Brain pericyte (primary cell): ENCODE measurements around the gene MEIOSIN.
"Not testable (repeated sequence)": the region's sequence is repeated elsewhere in the genome, so short reads cannot be mapped to it uniquely, and the experiment has no call there.

ENCODE experiments used
- DNase-seq: peaks from one replicate; pipeline ENCODE4 v3.0.0-alpha.2; 2012; ENCODE audit warnings: low read depth, low spot score

MEIOSIN gene, protein sequence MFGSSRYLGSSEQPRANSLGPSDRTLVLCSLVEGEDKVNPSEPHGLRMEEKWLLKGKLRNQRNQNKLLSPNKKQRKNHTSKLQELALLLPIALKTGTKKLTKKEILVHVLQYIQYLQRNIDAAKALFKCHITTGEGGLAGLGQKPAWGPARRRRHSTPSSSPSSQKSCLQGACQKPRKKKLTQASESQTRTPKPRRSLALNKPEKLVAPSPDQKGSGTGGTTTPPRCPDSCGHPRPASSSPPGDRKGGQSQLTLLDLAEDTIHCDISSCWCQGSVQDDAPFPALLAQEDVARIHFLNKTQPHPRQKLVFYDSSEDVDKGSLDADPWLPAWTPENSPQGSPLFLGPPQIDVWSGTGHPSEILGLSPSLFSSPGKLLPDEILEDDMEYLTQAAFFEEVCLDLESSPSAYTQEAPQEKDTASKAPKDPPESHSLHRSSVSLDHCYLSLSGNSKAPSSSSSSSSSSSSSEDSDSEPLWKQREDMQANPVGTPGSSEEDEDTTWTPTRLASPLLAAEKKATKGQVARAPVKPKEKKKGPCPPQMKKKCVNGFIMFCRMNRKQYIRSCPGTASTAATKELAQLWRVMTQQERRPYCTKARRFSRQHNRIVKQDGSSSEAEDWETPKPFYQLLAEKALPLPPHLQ

DNA sequence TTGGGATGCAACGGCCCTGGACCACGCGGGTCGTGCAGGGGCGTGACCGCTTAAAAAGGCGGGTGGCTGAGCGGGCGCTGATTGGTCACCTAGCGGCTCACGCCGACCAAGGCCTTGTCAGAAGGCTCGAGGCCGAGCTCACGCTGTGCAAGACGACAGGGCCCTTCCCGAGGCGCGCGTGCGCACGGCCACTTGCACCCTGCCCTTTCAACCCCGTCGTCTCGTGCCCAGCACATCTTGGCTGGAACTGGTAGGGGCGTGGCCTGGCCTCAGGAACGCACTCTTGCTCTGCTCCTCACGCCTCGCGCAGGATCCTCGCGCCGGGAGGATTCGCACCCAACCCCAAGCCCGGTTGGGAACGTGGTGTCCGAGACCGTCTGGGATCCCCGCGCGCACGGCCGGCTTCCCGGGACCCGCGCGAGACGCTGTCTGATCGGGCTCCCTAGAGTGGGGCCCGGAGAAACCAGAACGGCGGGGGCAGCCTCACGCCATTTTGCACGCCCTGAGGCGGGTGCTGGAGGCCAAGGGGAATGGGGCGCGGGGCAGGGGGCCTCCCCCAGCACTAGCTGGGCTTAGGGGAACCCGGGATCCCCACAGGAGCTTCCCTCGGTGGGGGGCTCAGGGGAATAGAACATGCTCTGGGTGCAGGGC, at the start of gene MEIOSIN:
MEIOSIN (plus strand) TSS at position 280 of the 651 bp plus-strand sequence. CDS start 1,938 bp downstream, outside the sequence.
- no peak for DNase-seq

GRCh38 chr19:45685045-45685444, 48.2 kb upstream of the MEIOSIN start:
- not testable (repeated sequence) for DNase-seq

- DNase-seq, result no peak
Measured at GRCh38 chr19:45687599-45687998, 45.6 kb upstream of the MEIOSIN start.

DNA sequence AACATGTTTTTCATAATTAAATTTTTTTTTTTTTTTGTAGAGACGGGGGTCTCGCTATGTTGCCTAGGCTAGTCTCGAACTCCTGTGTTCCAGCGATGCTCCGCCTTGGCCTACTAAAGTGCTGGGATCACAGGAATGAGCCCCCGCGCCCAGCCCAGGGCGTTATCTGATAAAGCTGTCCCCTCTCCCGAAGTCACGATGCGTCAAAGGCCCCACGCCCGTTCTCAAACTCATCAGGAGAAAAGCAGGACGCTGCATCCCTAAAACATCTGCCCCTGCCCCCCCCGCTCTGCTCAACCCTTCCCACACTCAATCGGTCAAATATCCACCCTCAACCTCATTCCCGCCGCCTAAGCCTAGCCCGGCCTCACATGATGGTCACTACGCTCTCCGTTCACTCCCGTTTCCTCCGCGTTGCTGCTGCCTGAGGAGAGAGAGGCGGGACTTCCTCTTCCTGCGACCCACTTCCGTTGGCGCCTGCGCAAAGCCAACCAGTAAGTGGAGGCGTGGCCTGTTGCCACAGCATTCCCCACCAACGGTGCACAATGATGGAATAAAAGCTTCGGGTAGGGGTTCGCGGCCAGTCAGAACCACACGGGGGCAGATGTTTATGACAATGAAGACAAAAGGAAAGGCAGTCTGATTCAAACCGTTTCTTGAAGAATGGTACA, 41.6 kb upstream of the MEIOSIN start, which contains the start of gene SNRPD2:
SNRPD2 (minus strand) TSS at position 438 of the 671 bp plus-strand sequence; CDS start at position 373, 65 bp downstream.
- peak; percentile 87 for DNase-seq

DNA sequence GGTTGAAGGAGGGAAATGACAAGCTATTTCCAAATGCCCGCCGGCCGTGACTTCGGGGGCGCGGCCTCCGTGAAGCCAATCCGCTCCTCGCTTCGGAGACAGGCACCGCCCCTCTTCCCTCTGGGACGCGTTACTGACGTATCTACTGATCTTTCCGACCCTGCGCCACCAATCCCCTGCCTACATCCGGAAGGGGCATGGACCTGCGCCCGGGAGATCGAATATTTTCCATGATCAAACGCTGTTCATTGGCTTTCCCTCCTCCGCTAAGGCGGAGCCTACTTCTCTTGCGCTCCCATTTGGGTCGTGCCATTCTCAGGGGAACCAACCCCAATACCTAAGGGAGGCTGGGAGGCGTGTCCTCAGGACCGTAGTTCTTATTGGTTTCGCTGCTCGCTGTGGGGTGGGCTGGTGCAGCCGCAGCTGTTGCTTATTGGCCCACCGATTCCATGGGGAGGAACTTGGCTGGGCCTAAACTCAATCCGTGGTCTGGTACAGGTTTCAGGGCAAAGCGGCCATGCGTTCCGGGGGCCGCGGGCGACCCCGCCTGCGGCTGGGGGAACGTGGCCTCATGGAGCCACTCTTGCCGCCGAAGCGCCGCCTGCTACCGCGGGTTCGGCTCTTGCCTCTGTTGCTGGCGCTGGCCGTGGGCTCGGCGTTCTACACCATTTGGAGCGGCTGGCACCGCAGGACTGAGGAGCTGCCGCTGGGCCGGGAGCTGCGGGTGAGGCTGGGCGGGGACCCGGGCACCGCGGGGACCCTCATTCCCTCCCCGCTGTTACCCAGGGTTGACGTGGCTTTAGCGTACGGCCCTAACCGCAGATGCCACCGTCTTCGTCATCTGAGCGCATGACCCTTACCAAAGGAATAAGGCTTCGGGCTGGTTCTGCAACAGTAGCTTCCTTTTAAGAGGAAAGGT, 40.8 kb upstream of the MEIOSIN start, which contains the start of gene QPCTL:
QPCTL (plus strand) TSS at position 480 of the 919 bp plus-strand sequence; CDS start at position 518, 38 bp downstream.
- DNase-seq, result peak; percentile 100

GRCh38 chr19:45693106-45693788, 40.0 kb upstream of the MEIOSIN start:
- no peak for DNase-seq

- no peak for DNase-seq
Measured at GRCh38 chr19:45701676-45702075, 31.6 kb upstream of the MEIOSIN start.

DNA sequence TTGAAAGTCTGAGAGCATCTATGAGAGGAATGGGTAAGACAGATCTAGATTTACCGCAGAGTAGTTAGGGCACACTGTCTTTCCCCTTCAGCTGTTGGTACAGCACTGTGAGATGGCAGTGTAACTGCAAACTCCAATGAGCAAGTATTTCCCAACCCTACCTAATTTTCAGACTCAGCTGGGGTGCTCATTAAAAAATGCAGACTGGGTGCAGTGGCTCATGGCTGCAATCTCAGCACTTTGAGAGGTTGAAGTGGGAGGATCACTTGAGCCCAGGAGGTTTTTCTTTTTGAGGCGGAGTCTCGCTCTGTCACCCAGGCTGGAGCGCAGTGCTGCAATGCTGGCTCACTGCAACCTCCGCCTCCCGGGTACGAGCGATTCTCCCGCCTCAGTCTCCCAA, 28.1 kb upstream of the MEIOSIN start:
- no peak for DNase-seq

- no peak for DNase-seq
Measured at GRCh38 chr19:45705710-45706415, 27.4 kb upstream of the MEIOSIN start.

GRCh38 chr19:45710356-45711130, 22.7 kb upstream of the MEIOSIN start:
- no peak for DNase-seq

- no peak for DNase-seq
Measured at GRCh38 chr19:45711851-45712698, 21.2 kb upstream of the MEIOSIN start.

GRCh38 chr19:45712699-45713067, 20.6 kb upstream of the MEIOSIN start:
- DNase-seq, result no peak

- DNase-seq, result no peak
Measured at GRCh38 chr19:45713141-45713540, 20.1 kb upstream of the MEIOSIN start.

DNA sequence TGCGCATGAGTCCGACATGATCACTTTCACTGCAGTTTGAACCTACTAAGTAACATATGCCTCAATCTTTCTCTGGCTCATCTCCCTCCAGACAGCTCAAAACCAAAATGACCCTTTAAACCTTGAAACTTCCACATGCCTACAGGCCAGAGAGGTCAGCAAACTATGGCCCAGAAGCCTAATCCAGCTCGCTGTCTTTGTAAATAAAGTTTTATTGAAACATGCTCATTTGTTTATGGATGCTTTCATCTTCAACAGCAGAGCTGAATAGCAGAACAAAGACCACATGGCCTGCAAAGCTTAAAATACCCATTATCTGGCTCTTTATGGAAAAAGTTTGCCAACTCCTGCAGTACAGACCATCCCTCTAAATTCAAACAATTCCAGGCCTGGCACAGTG, 18.1 kb upstream of the MEIOSIN start:
- no peak for DNase-seq

DNA sequence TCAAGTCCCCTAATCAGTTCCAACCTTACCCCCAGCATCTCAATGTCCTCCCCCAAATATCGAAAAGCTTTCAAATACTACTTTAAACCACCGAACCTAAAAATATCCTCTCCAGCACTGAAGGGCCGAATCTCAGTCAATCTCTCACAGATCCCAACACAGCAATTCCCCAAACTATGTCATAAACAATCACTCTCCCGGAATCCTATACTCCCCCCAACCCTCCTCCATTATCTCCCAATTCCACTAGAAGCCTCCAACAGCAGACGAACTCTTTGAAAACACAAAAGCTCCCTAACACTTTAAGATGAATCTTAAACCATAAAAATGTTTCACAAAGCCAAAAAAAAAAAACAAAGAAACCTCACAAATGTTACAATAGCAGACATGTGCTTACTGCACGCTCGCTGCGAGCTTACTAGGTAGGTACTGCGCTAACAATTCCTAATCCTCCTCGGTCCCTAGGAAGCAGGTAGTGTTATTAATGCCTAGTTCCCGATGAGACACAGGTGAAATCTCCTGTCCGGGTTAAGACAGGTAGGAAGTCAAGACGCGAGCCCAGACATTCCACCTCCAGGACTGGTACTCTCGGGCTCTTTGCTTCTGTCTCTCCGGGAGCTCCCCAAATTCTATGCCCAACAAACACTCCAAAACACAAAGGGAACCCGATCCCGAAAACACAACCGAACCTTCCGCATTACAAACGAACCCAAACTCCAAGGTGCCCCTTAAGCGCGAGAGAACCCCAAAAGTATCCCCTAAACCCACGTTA, 16.7 kb upstream of the MEIOSIN start:
- no peak for DNase-seq

GRCh38 chr19:45717131-45717982, 15.9 kb upstream of the MEIOSIN start:
- DNase-seq, result peak; percentile 99
